Brain microvascular endothelial cell (primary cell): ENCODE results near the gene DNAAF5.
"Not testable (repeated sequence)": the region's sequence is repeated elsewhere in the genome, so short reads cannot be mapped to it uniquely, and the experiment has no call there.

ENCODE experiments used
- DNase-seq: peaks from one replicate; pipeline ENCODE4 v3.0.0-alpha.2; 2020
- H3K27ac ChIP-seq: fragments of 250-450 bp; sonication (Bioruptor Pico); 2 replicates; pipeline ENCODE4 v1.5.1; 2020; ENCODE audit warnings: mild to moderate bottlenecking, moderate library complexity
- H3K27me3 ChIP-seq: fragments of 250-450 bp; sonication (Bioruptor Pico); replicated peaks from 2 replicates; pipeline ENCODE4 v1.5.1; 2020; ENCODE audit warnings: mild to moderate bottlenecking
- H3K36me3 ChIP-seq: fragments of 250-450 bp; sonication (Bioruptor Pico); replicated peaks from 2 replicates; pipeline ENCODE4 v1.5.1; 2020; ENCODE audit warnings: mild to moderate bottlenecking
- H3K4me3 ChIP-seq: 2 replicates; pipeline ENCODE4 v1.5.1; 2011; ENCODE audit warnings: low read depth, mild to moderate bottlenecking, control low read depth, low read length, moderate library complexity
- in situ Hi-C: cut with HindIII; loops from 2 replicates; pipeline ENCODE4 v1.10.0; 2017; ENCODE audit warnings: low sequenced_read_pairs, low pct_ligation_motif_present
- TF ChIP-seq, protein P1 (sequence below): IDR thresholded peaks from 2 replicates; pipeline ENCODE4 v1.5.1; 2011; ENCODE audit warnings: low read depth, mild to moderate bottlenecking, moderate library complexity, low read length, control low read depth, inconsistent platforms; ENCODE audit errors: missing control alignments

The DNAAF5 gene

DNA sequence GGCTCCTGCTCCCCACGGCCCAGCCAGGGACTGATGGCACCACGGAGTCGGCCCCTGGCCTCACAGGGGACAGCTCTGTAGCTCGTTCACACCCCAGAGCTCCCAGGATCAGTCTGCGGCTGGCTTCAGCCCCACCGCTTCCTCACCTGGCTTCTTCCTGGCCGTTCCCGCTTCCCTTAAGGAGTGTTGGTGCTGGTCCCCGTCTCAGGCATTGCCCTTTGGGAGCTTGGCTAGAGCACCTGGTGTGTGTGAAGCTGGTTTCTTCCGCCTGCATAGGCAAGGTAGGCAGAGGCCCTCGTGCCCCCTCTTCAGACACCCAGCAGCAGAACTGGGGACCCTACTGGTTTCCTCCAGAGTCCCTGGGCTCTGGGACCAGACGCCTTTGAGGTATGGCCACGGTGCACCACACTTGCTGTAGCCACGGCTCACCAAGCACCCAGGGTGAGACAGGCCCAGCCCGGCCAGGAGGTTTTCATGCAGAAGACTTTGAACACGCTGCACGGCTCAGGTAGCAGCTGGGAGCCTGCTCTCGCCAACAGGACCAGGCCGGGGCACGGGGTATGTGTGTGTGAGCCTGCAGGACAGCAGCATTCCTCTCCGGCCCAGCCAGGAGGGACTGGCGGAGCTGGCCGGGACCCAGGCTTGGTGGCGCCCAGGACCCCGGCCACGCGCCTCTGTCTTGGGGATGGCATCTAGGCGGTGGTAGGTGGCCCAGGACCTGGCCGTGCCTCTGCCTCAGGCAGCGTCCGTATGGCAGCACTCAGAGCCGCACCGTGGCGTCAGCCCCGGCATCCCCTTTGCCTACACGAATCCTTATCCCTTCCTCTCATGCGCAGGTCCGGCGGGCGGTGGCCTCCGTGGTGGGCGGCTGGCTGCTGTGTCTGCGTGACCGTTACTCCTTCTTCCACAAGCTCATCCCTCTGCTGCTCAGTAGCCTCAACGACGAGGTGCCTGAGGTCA, 13.8 kb downstream of the DNAAF5 start:
- TF ChIP-seq, protein P1, sequence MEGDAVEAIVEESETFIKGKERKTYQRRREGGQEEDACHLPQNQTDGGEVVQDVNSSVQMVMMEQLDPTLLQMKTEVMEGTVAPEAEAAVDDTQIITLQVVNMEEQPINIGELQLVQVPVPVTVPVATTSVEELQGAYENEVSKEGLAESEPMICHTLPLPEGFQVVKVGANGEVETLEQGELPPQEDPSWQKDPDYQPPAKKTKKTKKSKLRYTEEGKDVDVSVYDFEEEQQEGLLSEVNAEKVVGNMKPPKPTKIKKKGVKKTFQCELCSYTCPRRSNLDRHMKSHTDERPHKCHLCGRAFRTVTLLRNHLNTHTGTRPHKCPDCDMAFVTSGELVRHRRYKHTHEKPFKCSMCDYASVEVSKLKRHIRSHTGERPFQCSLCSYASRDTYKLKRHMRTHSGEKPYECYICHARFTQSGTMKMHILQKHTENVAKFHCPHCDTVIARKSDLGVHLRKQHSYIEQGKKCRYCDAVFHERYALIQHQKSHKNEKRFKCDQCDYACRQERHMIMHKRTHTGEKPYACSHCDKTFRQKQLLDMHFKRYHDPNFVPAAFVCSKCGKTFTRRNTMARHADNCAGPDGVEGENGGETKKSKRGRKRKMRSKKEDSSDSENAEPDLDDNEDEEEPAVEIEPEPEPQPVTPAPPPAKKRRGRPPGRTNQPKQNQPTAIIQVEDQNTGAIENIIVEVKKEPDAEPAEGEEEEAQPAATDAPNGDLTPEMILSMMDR: no peak
- Histone ChIP-seq H3K27me3 (no peaks in the 10 kb centered on the region), H3K36me3 (peaks cover 14% of the 10 kb centered on the region), H3K27ac (no peak overlapping the region), H3K4me3 (no peak overlapping the region)
- no peak for DNase-seq
- in situ Hi-C loops: no loop called here

DNA sequence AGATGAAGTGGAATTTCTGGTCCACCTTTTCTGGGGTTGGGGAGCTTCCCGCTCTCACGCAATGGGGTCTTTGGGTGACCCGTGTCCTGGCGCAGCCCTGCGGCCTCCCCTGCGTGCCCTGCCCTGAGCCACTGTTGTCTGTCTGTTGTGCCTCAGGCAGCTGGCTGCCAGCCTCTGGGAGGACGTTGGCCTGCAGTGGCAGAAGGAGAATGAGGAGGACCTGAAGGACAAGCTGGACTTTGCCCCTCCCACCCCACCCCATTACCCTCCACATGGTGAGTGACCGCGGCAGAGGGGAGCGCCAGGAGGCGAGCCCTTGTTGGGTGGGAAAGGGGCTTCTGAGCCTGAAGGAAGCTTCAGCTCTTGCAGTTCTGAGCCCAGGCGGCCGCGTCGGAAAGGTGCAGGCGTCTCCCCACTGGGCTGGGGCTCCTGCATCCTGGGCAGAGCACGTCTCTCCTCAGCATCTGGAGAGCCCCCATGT, 14.7 kb downstream of the DNAAF5 start:
- Histone ChIP-seq H3K4me3 (no peak overlapping the region), H3K27me3 (no peaks in the 10 kb centered on the region), H3K36me3 (peaks cover 14% of the 10 kb centered on the region), H3K27ac (no peak overlapping the region)
- no peak for DNase-seq
- TF ChIP-seq, protein P1: no peak
- in situ Hi-C loops: no loop called here

DNA sequence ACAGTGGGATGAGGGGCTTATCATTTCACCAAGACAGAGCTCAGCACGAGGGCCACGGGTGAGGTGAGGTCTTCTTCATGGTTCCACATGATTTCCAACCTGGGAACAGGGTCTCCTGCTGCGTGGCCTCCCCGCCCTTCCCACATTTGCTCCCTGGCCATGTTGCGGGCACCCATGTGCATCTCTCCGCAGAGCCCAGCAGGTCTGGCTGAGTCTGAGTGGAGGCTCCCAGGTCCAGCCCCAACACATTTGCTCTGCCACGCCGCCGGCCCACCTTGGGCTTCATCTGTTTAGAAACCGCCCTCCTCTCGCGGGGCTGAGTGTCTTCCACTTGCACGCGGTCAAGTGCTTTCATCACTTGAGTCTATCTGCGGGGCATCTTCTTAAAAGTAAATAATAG, 15.4 kb downstream of the DNAAF5 start:
- TF ChIP-seq, protein P1: no peak
- no peak for DNase-seq
- in situ Hi-C loops: no loop called here
- Histone ChIP-seq H3K4me3 (no peak overlapping the region), H3K27me3 (no peaks in the 10 kb centered on the region), H3K36me3 (peaks cover 14% of the 10 kb centered on the region), H3K27ac (no peak overlapping the region)

DNA sequence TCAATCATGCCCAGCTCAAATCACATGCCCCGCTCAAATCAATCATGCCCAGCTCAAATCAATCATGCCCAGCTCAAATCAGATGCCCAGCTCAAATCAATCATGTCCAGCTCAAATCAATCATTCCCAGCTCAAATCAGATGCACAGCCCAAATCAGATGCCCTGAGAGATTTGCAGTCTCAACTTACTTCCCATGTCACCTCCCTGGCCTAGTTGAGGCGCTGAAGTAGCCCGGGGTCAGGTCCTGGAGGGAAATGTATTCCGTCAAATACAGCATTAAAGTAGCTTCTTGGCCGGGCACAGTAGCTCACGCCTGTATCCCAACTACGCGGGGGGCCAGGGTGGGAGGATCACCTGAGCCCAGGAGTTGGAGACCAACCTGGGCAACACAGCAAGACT, 16.3 kb downstream of the DNAAF5 start:
- Histone ChIP-seq H3K36me3 (peaks cover 14% of the 10 kb centered on the region), H3K27me3 (no peaks in the 10 kb centered on the region), H3K4me3 (no peak overlapping the region), H3K27ac (no peak overlapping the region)
- no peak for DNase-seq
- TF ChIP-seq, protein P1: no peak
- in situ Hi-C loops: no loop called here

DNA sequence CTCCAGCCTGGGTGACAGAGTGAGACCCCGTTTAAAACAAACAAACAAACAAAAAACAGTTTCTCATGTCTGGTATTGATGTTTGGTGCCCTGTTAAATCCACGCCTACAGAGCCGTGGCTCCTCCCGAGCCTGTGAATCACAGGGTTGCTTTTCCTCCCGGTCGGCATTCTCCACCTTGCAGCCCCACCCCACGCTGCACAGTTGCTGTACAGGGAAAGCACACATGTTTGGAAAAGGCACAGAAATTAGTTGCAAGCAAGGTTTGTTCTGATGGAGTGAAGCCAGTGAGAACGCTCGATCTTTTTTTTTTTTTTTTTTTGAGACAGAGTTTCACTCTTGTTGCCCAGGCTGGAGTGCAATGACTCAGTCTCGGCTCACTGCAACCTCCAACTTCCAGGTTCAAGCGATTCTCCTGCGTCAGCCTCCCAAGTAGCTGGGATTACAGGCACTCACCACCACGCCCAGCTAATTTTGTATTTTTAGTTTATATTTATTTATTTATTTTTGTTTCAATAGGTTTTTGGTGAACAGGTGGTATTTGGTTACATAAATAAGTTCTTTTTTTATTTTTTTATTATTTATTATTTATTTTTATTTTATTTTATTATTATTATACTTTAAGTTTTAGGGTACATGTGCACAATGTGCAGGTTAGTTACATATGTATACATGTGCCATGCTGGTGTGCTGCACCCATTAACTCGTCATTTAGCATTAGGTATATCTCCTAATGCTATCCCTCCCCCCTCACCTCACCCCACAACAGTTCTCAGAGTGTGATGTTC, 17.0 kb downstream of the DNAAF5 start:
- H3K4me3 ChIP-seq, DNase-seq, H3K27me3 ChIP-seq, H3K27ac ChIP-seq, in situ Hi-C loops: not testable (repeated sequence)
- peaks cover 14% of the 10 kb centered on the region for H3K36me3 ChIP-seq

DNA sequence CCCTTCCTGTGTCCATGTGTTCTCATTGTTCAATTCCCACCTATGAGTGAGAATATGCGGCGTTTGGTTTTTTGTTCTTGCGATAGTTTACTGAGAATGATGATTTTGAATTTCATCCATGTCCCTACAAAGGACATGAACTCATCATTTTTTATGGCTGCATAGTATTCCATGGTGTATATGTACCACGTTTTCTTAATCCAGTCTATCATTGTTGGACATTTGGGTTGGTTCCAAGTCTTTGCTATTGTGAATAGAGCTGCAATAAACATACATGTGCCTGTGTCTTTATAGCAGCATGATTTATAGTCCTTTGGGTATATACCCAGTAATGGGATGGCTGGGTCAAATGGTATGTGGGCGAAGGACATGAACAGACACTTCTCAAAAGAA, 17.6 kb downstream of the DNAAF5 start:
- peaks cover 14% of the 10 kb centered on the region for H3K36me3 ChIP-seq
- H3K4me3 ChIP-seq, H3K27ac ChIP-seq, DNase-seq, in situ Hi-C loops, H3K27me3 ChIP-seq: not testable (repeated sequence)
